ENCODE data around the gene TXNDC2.

TXNDC2 gene

GRCh38 chr18:9933865-9934264 lies 48.1 kb downstream of the TXNDC2 start:
- no peak for ATAC-seq
- TF ChIP-seq ZFP30 (CRISPR knock-in tag; IDR thresholded peaks at IDR 0.05): no peak
- TF ChIP-seq OSR1 (CRISPR knock-in tag; IDR thresholded peaks at IDR 0.05): no peak
- TF ChIP-seq PPARA (CRISPR knock-in tag; IDR thresholded peaks at IDR 0.05; ENCODE audit: borderline replicate concordance): no peak
- no peak for TF ChIP-seq RARB (CRISPR knock-in tag; IDR thresholded peaks at IDR 0.05)
- TF ChIP-seq TSHZ2 (CRISPR knock-in tag; IDR thresholded peaks at IDR 0.05): no peak

- TF ChIP-seq ISL1 (CRISPR knock-in tag; IDR thresholded peaks at IDR 0.05) (no peak), CREB5 (CRISPR knock-in tag; IDR thresholded peaks at IDR 0.05; ENCODE audit: low read depth) (no peak), ZNF70 (CRISPR knock-in tag; IDR thresholded peaks at IDR 0.05) (no peak), ZNF8 (CRISPR knock-in tag; IDR thresholded peaks at IDR 0.05) (no peak), RARB (CRISPR knock-in tag; IDR thresholded peaks at IDR 0.05) (no peak), ZNF565 (CRISPR knock-in tag; conservative IDR thresholded peaks at IDR 0.05; ENCODE audit: low read depth) (no peak), PPARA (CRISPR knock-in tag; IDR thresholded peaks at IDR 0.05; ENCODE audit: borderline replicate concordance) (no peak), ARNTL (CRISPR knock-in tag; IDR thresholded peaks at IDR 0.05; ENCODE audit: borderline replicate concordance, low read depth) (no peak), ESRRG (CRISPR knock-in tag; IDR thresholded peaks at IDR 0.05) (no peak), ZC3H10 (CRISPR knock-in tag; IDR thresholded peaks at IDR 0.05) (no peak), BACH2 (CRISPR knock-in tag; IDR thresholded peaks at IDR 0.05; ENCODE audit: borderline replicate concordance) (no peak), CSRNP3 (CRISPR knock-in tag; IDR thresholded peaks at IDR 0.05) (no peak), PATZ1 (CRISPR knock-in tag; IDR thresholded peaks at IDR 0.05; ENCODE audit: borderline replicate concordance) (no peak), ZFP30 (CRISPR knock-in tag; IDR thresholded peaks at IDR 0.05) (no peak), TOX (CRISPR knock-in tag; IDR thresholded peaks at IDR 0.05; ENCODE audit: borderline replicate concordance) (no peak), TCF4 (CRISPR knock-in tag; IDR thresholded peaks at IDR 0.05; ENCODE audit: borderline replicate concordance) (no peak), CSDC2 (CRISPR knock-in tag; IDR thresholded peaks at IDR 0.05) (no peak)
- no peak for ATAC-seq
Measured at GRCh38 chr18:9934274-9934673, 48.5 kb downstream of the TXNDC2 start.

Data from SK-N-SH treated with all-trans-retinoic acid at 6 μM for 48 hours (cell line).